NCI-H460 (cell line): ENCODE results near the gene MPDU1. TPM values are rescaled to one million over a fixed set of nuclear protein-coding genes. Genes with fewer than 3 reads are reported as not detected.

Source experiments
- DNase-seq: peaks from one replicate; pipeline ENCODE4 v3.0.0-alpha.2; 2016; ENCODE audit warnings: low read depth; ENCODE audit errors: extremely low read depth
- total RNA-seq: library from RNA; depleted of rRNA; stranded (reverse); fragments of >200 nt; shearing (Covaris generic); gene quantifications from 2 replicates; pipeline ENCODE4 v1.2.3, GENCODE V29; 2014

Gene MPDU1
- total RNA-seq, 1 experiment from 2014 or later = 107 TPM

DNA sequence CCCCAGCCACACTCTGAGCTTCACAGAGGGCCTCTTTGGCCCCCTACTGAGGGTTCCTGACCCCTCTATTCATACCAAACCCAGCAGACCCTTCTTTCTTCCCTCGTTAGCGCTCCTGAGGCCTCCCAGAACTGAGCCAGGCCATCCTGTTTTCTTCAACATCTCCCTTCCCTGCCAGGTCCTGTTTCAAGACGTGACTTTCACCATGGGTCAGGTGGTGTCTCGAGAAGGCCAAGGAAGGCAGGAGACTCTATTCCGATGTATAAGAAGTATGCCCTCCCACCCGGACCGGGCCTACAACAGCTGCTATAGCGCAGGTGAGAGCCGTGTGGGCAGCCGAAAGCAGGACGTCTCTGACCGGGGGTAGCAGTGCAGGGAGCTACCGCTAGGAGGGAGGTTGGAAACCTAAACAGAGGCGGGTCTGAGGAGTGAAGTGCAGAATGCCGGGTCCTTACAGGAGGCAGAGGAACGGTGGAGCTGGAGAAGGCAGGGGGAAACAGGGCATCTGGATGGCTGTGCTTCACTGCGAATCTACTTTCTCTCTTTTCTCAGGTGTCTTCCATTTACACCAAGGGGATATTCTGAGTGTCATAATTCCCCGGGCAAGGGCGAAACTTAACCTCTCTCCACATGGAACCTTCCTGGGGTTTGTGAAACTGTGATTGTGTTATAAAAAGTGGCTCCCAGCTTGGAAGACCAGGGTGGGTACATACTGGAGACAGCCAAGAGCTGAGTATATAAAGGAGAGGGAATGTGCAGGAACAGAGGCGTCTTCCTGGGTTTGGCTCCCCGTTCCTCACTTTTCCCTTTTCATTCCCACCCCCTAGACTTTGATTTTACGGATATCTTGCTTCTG, 23.3 kb upstream of the MPDU1 start:
- DNase-seq = peak; percentile 65

DNA sequence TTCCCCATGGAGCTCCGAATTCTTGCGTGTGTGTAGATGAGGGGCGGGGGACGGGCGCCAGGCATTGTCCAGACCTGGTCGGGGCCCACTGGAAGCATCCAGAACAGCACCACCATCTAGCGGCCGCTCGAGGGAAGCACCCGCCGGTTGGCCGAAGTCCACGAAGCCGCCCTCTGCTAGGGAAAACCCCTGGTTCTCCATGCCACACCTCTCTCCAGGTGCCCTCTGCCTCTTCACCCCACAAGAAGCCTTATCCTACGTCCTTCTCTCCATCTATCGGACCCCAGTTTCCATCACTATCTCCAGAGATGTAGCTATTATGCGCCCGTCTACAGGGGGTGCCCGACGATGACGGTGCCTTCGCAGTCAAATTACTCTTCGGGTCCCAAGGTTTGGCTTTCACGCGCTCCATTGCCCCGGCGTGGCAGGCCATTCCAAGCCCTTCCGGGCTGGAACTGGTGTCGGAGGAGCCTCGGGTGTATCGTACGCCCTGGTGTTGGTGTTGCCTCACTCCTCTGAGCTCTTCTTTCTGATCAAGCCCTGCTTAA, 22.6 kb upstream of the MPDU1 start:
- DNase-seq = peak; percentile 82

DNA sequence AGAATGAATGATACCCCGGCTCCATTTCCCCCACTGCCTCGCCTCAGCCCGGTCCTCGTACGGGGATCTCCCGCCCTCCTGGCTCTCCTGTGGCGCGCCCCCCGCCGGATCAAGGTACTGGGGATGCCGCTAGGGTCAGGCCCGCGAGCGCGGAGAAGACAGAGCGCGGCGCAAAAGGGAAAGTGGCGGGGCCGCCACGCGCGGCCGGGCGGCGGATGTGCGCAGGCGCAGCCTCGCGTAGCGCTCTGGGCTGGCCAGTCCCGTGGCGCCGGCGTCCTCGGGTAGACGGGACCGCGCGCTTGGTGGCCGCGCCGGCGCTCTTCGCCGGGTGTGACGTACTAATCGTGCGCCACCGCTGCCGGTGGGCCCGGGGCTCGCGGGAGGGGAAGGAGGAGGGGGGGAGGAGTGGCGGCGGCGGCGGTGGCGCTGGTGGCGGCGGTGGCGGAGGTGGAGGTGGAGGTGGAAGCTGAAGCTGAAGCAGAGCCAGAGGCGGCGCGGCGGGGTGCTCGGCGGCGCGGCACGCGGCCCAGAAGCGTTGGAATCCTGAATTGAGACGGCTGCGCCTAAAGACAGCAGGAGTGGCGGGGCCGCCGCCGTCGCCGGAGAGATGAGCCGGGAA, 22.0 kb upstream of the MPDU1 start, which contains the start of gene SENP3:
SENP3 (plus strand) TSS at position 331 of the 619 bp plus-strand sequence. CDS start 1,158 bp downstream, outside the sequence.
- DNase-seq = peak; percentile 89

- no peak for DNase-seq
These were observed 21.4 kb upstream of the MPDU1 start for GRCh38 chr17:7562208-7562605.

GRCh38 chr17:7563115-7563869, 20.4 kb upstream of the MPDU1 start:
- no peak for DNase-seq

GRCh38 chr17:7569571-7569970, 14.1 kb upstream of the MPDU1 start:
- no peak for DNase-seq

DNA sequence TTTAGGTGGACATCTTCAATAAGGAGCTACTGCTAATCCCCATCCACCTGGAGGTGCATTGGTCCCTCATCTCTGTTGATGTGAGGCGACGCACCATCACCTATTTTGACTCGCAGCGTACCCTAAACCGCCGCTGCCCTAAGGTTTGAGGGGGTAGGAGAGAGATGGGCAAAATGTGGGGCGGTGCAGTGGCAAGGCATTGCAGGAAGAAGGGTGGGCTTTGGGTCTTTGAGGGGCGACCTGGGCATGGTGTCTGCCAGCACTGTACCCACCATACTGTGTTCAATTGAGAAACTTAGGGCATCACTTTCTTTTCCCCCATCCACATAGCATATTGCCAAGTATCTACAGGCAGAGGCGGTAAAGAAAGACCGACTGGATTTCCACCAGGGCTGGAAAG, 13.3 kb upstream of the MPDU1 start:
- no peak for DNase-seq

DNA sequence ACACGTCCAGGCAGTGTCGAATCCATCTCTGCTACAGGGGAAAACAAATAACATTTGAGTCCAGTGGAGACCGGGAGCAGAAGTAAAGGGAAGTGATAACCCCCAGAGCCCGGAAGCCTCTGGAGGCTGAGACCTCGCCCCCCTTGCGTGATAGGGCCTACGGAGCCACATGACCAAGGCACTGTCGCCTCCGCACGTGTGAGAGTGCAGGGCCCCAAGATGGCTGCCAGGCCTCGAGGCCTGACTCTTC, 11.4 kb upstream of the MPDU1 start:
- no peak for DNase-seq

GRCh38 chr17:7572588-7573323, 10.9 kb upstream of the MPDU1 start:
- peak; percentile 99 for DNase-seq

- DNase-seq = peak; percentile 78
These were observed 10.2 kb upstream of the MPDU1 start for GRCh38 chr17:7573324-7574080.

GRCh38 chr17:7574176-7574953, 9.3 kb upstream of the MPDU1 start:
- DNase-seq = no peak

DNA sequence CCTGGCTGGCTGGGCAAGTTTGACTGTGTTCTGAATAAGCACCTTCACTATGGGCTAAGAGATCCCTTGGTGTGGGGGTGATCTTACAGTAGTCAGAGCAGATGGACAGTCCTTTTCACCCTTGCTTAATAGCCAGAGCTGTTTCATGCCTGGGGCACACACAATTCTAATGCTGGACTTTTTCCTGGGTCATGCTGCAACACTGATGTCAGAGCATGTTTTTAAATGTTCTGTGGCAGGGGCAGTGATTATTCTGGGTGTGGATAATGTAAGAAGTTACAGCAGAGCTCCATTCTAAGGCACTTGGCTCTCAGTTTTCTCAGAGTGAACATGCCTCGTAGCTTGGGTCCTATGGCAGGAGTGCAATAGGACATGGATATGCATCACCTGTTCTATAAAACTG, 8.2 kb upstream of the MPDU1 start:
- no peak for DNase-seq

GRCh38 chr17:7575959-7576358, 7.7 kb upstream of the MPDU1 start:
- no peak for DNase-seq

DNA sequence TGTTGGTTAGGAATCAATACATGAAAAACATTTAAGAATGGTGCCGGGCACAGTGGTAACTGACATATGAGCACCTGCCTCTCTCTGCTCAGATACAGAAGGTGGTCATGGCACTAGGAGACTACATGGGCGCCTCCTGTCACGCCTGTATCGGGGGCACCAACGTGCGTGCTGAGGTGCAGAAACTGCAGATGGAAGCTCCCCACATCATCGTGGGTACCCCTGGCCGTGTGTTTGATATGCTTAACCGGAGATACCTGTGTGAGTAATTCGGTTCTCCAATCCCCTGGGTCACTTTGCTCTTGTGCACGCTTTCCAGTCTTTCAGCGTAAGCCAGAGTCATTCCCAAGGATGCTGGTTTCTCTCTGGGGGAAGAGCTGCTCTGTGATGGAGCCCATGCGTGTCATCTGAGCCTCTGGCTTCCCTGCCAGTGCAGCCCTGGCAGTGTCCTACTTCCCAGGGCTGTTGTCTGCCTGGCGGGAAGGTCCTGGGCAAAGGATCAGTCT, 7.2 kb upstream of the MPDU1 start:
- no peak for DNase-seq

DNA sequence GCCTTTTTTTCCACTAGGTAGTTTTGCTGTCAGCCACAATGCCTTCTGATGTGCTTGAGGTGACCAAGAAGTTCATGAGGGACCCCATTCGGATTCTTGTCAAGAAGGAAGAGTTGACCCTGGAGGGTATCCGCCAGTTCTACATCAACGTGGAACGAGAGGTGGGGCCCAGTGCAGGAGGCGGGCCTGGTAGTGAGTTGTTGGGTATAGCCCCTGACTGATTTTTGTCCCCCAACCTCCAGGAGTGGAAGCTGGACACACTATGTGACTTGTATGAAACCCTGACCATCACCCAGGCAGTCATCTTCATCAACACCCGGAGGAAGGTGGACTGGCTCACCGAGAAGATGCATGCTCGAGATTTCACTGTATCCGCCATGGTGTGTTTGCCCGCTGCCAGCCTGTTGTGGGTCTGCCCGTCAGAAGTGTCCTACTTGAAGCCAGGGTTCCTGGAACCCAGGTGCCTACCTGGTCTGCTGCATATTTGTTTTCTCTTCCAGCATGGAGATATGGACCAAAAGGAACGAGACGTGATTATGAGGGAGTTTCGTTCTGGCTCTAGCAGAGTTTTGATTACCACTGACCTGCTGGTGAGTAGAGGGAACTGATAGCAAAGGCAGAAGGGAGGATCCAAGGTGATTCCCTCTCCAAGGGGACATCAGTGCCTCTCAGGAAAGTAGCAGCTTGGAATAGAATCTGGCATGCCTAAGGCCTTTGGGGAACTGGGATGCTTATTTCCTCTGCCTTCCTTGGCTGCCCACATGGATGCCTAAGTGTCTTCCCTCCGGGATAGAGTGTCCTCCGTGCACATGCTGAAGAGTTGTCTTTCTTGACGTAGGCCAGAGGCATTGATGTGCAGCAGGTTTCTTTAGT, 6.1 kb upstream of the MPDU1 start:
- DNase-seq = no peak

DNA sequence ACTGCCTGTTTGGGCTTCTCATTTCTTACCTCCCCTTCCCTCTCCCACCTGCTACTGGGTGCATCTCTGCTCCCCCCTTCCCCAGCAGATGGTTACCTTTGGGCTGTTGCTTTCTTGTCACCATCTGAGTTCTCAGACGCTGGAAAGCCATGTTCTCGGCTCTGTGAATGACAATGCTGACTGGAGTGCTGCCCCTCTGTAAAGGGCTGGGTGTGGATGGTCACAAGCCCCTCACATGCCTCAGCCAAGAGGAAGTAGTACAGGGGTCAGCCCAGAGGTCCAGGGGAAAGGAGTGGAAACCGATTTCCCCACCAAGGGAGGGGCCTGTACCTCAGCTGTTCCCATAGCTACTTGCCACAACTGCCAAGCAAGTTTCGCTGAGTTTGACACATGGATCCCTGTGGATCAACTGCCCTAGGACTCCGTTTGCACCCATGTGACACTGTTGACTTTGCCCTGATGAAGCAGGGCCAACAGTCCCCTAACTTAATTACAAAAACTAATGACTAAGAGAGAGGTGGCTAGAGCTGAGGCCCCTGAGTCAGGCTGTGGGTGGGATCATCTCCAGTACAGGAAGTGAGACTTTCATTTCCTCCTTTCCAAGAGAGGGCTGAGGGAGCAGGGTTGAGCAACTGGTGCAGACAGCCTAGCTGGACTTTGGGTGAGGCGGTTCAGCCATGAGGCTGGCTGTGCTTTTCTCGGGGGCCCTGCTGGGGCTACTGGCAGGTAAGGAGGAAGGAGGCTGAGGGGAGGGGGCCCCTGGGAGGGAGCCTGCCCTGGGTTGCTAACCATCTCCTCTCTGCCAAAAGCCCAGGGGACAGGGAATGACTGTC, 4.4 kb upstream of the MPDU1 start, which contains the start of gene CD68:
CD68 (plus strand) TSS at position 638 of the 833 bp plus-strand sequence; CDS start at position 678, 40 bp downstream.
- DNase-seq = peak; percentile 93
